ENCODE results near the gene UBAP2. TPM values are rescaled to one million over a fixed set of nuclear protein-coding genes. Genes with fewer than 3 reads are reported as not detected.

UBAP2 gene
- total RNA-seq: 17.2 and 18.8 TPM in 2 replicates

GRCh38 chr9:34048727-34049629, at the start of gene UBAP2:
Gene UBAP2, minus strand, starts transcription at chr9:34048887. Its CDS starts 31,739 bp downstream, at chr9:34017148.

Other genes starting within 250 kb of the UBAP2 start
- gene UBE2R2, start 231.7 kb downstream of the UBAP2 start, total RNA-seq: 16.8 and 18.0 TPM in 2 replicates
- 15.9 and 17.0 TPM in 2 replicates for gene DCAF12, start 77.8 kb upstream of the UBAP2 start, total RNA-seq
- gene UBAP1, start 130.2 kb upstream of the UBAP2 start, total RNA-seq: 22.9 and 25.9 TPM in 2 replicates